ENCODE data around the gene VANGL2. TPM values are rescaled to one million over a fixed set of nuclear protein-coding genes. Genes with fewer than 3 reads are reported as not detected.

Gene VANGL2
- total and polyA plus RNA-seq, 4 donors = 0.07 to 1.4 (median 0.12) TPM

- 68% methylated on average over 15 of the region's 15 CpGs for WGBS
These were observed 33.4 kb upstream of the VANGL2 start, which contains the start of gene NHLH1 for GRCh38 chr1:160366731-160367515. TSS of gene NHLH1 (plus strand) at chr1:160367071. CDS start at chr1:160370732, 3,661 bp downstream.

More at GRCh38 chr1:160366731-160367515, 33.4 kb upstream of the VANGL2 start, which contains the start of gene NHLH1:
- Histone ChIP-seq H3K9me3 (ENCODE audit: control insufficient read depth in 4 of 4, low read length in 3 of 4) (no peaks in the 10 kb centered on the region), H3K36me3 (ENCODE audit: control insufficient read depth in 4 of 4, insufficient read depth in 3 of 4, low read depth in 1 of 4, low read length in 3 of 4) (no peaks in the 10 kb centered on the region), H3K4me3 (ENCODE audit: low read depth in 1 of 3, low read length in 3 of 3) (no peak within 1 kb of the TSS), H3K27ac (ENCODE audit: low read depth in 1 of 2, low read length in 2 of 2) (no peak within 1 kb of the TSS), H3K27me3 (ENCODE audit: control insufficient read depth in 4 of 4, insufficient read depth in 4 of 4, low read length in 3 of 4) (no peaks in the 10 kb centered on the region), H3K4me1 (ENCODE audit: control insufficient read depth in 4 of 4, insufficient read depth in 4 of 4, low read length in 3 of 4) (no peaks in the 10 kb centered on the region), H3K9ac (ENCODE audit: low read depth in 1 of 2, low read length in 2 of 2) (no peak within 1 kb of the TSS)
- TF ChIP-seq ZBTB33 (IDR thresholded peaks at IDR 0.05) = no peak
- TF ChIP-seq CTCF (IDR thresholded peaks at IDR 0.05; ENCODE audit: low read depth, low read length, missing input control) = no peak
- no peak for TF ChIP-seq HNF4G (IDR thresholded peaks at IDR 0.05)
- TF ChIP-seq NR2F2 (IDR thresholded peaks at IDR 0.05) = no peak
- TF ChIP-seq HNF4A (conservative IDR thresholded peaks at IDR 0.05) = no peak
- no peak for TF ChIP-seq JUND (IDR thresholded peaks at IDR 0.05)
- no peak for TF ChIP-seq RXRA (IDR thresholded peaks at IDR 0.05)
- no peak for TF ChIP-seq RAD21 (IDR thresholded peaks at IDR 0.05)
- no peak for TF ChIP-seq ATF3 (IDR thresholded peaks at IDR 0.05)
- TF ChIP-seq YY1 (IDR thresholded peaks at IDR 0.05) = no peak
- TF ChIP-seq MAX (IDR thresholded peaks at IDR 0.05) = no peak
- no peak for TF ChIP-seq EGR1 (IDR thresholded peaks at IDR 0.05; ENCODE audit: low read depth in 2 of 2)
- TF ChIP-seq SP1 (IDR thresholded peaks at IDR 0.05) = no peak
- no peak for TF ChIP-seq TAF1 (conservative IDR thresholded peaks at IDR 0.05)
- TF ChIP-seq REST (IDR thresholded peaks at IDR 0.05) = no peak
- TF ChIP-seq FOXA1 (IDR thresholded peaks at IDR 0.05) = no peak
- no peak for DNase-seq (ENCODE audit: low spot score)

Measured in liver (tissue), 9 donors.